Astrocyte of the cerebellum (primary cell): ENCODE measurements around the gene LRRC42.

Experiments
- DNase-seq: peaks from one replicate; pipeline ENCODE4 v3.0.0-alpha.2; 2011; ENCODE audit warnings: low read depth
- H3K4me3 ChIP-seq: 2 replicates; pipeline ENCODE4 v1.5.1; 2011; ENCODE audit warnings: mild to moderate bottlenecking, low read depth, low read length, moderate library complexity
- in situ Hi-C: cut with HindIII; loops from 2 replicates; pipeline ENCODE4 v1.10.0; 2017; ENCODE audit warnings: low sequenced_read_pairs
- TF ChIP-seq, protein P1 (sequence below): IDR thresholded peaks from 2 replicates; pipeline ENCODE4 v1.5.1; 2012; ENCODE audit warnings: low read length, low read depth, moderate library complexity, mild to moderate bottlenecking; ENCODE audit errors: missing control alignments

The LRRC42 gene, protein sequence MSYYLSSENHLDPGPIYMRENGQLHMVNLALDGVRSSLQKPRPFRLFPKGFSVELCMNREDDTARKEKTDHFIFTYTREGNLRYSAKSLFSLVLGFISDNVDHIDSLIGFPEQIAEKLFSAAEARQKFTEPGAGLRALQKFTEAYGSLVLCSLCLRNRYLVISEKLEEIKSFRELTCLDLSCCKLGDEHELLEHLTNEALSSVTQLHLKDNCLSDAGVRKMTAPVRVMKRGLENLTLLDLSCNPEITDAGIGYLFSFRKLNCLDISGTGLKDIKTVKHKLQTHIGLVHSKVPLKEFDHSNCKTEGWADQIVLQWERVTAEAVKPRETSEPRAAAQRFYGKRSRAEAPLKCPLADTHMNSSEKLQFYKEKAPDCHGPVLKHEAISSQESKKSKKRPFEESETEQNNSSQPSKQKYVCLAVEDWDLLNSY

DNA sequence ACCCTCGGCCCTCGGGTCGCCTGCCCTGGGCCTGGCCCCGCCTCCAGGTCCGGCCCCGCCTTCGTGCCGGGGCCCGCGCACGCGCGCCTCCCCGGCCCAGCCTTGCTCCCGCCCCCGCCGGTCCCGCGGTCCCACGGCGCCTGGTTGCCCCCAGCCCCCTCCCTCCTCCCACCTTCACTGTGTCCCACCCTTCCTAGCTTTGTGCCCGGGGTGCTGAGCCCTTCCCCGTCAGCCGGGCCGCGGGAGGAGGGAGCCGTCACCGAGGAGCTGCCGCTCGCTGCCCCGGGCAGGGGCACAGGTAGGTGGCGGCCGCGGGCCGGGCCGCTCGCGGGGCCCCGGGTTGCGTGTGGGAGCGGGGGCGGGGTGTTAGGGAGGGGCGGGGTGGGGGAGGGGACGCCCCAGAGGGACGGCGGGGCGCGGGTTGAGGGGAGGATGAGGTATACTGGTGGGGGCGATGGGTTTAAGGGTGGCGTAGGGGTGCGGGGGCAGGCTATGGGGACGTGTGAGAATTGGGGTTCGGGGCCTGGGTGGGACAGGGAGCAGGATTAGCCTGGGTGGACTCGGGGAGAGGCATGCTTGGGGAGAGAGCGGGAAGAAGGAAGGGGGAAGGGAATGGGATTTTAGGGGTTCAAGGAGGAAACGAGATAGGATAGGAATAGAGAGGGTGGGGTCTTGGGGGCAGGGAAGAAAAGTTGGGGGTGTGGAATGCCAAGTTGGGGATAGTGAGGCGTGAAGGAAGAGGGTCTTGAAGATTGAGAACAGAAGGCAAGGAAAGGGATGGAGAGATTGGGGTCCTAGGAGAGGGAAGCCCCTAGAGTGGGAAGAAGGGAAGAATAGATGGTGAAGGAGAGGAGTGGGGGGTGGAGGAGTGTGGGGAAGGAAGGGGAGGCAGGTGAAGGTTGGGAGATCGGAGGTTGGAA lies at the start of gene LRRC42:
Gene LRRC42 (plus strand): TSS at position 99 of the 920 bp plus-strand sequence. CDS start 5,650 bp downstream, outside the sequence.
- peak within 1 kb of the TSS; percentile 88 for H3K4me3 ChIP-seq
- no peak for DNase-seq
- TF ChIP-seq, protein P1, sequence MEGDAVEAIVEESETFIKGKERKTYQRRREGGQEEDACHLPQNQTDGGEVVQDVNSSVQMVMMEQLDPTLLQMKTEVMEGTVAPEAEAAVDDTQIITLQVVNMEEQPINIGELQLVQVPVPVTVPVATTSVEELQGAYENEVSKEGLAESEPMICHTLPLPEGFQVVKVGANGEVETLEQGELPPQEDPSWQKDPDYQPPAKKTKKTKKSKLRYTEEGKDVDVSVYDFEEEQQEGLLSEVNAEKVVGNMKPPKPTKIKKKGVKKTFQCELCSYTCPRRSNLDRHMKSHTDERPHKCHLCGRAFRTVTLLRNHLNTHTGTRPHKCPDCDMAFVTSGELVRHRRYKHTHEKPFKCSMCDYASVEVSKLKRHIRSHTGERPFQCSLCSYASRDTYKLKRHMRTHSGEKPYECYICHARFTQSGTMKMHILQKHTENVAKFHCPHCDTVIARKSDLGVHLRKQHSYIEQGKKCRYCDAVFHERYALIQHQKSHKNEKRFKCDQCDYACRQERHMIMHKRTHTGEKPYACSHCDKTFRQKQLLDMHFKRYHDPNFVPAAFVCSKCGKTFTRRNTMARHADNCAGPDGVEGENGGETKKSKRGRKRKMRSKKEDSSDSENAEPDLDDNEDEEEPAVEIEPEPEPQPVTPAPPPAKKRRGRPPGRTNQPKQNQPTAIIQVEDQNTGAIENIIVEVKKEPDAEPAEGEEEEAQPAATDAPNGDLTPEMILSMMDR, result peak; percentile 24
- in situ Hi-C loops, result no loop called here

DNA sequence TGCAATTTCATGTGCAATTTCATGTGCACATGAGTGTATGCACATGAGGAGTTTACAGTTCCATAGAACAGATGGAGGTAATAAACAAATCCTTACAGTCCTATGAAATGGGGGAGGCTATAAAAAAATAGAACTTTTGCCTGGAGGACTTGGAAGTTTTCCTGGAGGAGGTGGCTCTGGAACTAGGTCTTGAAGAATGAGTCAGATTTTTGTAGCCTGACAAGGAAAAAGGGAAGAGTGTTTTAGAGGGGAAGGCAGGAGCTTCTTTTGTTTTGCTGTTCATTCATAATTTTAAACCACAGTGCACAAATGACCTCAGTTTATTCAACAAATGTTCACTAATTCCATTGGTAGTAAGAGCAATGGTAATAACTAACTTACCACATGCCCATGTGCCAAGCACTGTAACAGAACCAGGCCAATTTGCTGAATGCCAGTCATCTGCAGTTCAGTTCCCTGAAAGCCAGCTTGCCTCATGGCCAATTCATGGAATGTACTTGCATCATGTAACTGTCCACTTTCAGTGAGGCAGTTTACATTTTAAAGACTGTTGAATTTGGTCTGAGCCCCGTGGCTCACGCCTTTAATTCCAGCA lies 49.4 kb upstream of the LRRC42 start:
- TF ChIP-seq, protein P1, result no peak
- peak; percentile 74 for DNase-seq
- no peak overlapping the region for H3K4me3 ChIP-seq
- in situ Hi-C loops, result no loop called here

DNA sequence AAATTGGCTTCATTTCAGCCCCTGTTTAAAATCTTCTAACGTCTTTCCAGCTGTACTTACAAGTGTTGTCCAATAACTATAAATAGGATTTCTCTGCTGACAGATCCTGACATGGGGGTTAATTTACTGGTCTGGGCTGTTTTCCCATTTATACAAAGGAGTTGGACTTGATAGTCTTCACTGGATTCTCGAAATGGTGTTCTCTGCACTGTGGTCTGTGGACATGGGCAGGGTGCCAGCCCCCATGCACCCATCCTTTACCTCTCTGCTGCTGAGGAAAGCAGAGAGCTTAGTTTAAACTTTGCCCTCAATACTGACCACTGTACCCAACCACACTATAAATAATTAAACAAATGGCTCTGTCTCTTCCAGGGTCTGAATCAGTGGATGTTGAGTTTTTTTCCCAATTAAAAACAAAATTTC lies 46.9 kb upstream of the LRRC42 start:
- H3K4me3 ChIP-seq, result no peak overlapping the region
- peak; percentile 88 for DNase-seq
- TF ChIP-seq, protein P1, result no peak
- in situ Hi-C loops, result no loop called here

DNA sequence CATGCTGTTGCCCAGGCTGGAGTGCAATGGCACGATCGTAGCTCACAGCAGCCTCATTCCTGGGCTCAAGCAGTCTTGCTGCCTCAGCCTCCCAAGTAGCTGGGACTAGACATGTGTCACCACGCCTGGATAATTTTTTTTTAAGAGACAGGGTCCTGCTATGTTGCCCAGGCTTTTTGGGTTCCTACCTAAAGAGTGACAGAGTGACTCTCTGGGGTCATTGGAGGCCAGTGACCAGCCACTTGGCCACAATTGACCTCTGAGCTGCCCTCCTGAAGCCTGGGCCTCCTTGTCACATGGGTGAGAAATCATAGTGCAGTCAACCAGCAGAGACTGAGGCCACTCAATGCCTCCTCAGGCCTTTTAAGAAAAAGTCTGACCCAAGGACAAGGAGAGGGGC lies 46.4 kb upstream of the LRRC42 start:
- no peak for DNase-seq
- in situ Hi-C loops, result no loop called here
- H3K4me3 ChIP-seq, result no peak overlapping the region
- TF ChIP-seq, protein P1, result no peak

DNA sequence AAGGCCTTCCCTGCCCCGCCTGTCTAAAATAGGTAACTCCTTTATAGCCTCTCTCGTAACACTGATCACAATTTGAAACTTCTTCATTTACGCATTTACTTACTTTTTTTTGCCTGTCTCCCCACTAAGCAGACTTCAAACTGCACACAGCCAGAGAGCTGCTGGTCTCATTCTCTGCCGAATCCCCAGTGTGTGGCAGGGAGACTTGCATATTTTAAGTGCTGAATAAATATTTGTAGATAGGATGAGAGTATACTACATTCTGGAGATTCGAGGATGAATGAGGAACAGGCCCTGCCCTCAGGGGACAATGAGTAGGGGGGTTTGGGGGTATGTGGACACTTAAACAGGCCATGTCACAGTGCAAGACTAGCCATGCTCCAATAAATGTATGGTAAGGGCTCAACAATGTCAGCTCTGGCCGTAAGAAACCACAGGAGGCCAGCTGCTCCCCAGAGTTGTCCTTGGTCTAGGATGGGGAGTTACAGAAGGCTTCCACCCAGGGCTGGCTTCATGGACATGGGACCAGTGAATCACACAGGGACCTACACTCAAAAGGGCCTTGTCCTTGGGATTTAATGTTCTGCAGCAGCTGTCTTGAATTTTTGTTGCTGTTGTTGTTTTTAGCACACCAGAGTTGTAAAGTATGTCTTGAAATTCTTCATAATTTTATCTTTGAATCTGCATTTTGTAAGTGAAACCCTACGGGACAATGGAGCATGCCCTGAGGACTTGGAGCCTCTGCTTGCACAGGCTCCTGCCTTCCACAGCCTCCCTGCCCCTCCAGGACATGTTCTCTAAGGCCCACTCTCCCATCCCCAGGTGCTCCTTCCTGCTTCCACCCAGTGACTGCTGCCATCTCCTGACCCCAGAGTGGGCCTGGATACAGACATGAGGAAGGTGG lies 43.7 kb upstream of the LRRC42 start:
- H3K4me3 ChIP-seq, result no peak overlapping the region
- DNase-seq, result no peak
- TF ChIP-seq, protein P1, result no peak
- in situ Hi-C loops, result no loop called here

DNA sequence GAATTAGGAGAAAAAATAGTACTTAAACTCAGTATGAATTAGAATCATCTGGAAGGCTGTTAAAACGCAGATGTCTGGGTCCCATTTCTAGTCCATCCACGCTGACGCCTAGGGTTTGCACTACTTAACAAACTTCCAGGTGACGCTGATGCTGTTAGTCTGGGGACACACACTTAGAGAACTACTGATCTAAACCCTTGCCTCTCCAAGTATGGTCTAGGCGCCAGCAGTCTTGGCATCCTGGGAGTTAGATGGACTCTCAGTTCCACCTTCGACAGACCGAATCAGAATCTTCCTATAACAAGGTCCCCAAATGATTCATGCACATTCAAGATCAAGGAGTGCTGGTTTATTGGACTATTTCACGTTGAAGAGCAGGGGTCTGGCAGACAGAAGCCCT lies 40.6 kb upstream of the LRRC42 start:
- H3K4me3 ChIP-seq, result no peak overlapping the region
- TF ChIP-seq, protein P1, result no peak
- in situ Hi-C loops, result no loop called here
- no peak for DNase-seq
